HG03558 (cell line): ENCODE results near the gene C19orf73.

Source experiments
- ATAC-seq: cut with Tn5 transposase; IDR thresholded peaks from one replicate; pipeline ENCODE4 v1.9.1; 2021; ENCODE audit warnings: moderate number of reproducible peaks; ENCODE audit not compliant: unreplicated experiment; ENCODE audit errors: extremely low read depth

C19orf73 gene

DNA sequence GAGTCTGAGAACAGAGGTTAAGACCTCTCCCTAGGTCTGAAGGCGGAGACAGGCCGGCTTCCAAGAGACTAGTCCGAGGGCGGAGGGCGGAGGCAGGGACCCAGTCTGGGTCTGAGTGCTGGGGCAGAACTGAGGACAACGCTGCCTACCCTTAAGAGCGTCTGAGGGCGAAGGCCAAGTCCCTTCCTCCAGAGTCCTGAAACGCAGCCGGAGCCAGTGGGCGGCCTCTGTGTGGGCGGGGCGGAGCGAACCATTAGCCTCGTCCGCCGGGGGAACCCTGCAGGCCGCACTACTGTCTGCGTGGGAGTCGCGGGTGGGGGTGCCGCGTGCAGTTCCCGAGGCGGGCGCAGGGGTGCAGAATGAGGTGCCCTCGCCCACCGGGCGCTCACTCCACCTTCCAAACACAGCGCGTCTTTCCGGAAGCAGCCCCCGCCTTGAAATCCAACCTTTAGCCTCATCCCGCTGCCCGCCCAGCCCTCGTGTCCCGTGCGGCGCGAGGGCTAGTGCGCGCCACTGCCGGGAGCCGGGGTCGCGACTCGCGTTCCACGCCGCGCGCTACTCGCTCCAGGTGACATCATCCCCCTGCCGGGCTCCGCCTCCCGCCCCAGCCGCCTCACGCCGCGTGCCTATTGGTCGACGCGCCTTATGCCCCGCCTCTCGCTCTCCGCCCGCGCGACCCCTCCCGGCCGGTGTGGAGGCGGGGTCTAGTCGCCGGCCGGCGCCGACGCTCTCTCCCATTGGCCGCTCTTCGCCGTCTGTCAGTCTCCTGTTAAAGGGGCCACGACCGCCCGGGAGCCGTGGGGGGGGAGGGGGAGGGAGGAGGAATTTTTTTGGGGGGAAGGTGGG is at the start of gene C19orf73:
TSS of gene C19orf73 (minus strand) at position 579 of the 846 bp plus-strand sequence. CDS start at position 458, 121 bp downstream.
- ATAC-seq = peak; percentile 59

GRCh38 chr19:49168421-49168820 is 49.5 kb upstream of the C19orf73 start:
- no peak for ATAC-seq

DNA sequence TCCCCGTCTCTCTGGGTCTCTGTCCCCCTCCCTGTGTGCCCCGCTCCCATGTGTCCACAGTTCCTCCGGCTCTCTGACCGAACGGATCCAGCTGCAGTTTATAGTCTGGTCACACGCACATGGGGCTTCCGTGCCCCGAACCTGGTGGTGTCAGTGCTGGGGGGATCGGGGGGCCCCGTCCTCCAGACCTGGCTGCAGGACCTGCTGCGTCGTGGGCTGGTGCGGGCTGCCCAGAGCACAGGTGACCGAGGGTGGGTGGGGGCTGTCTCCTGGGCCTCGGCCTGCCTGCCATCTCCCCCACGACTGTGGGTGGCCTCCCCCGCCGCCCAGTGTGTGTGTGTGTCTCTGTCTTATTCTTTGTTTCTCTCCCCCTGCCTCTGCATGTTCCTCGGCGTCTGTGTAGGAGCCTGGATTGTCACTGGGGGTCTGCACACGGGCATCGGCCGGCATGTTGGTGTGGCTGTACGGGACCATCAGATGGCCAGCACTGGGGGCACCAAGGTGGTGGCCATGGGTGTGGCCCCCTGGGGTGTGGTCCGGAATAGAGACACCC is 49.0 kb upstream of the C19orf73 start:
- ATAC-seq = no peak

DNA sequence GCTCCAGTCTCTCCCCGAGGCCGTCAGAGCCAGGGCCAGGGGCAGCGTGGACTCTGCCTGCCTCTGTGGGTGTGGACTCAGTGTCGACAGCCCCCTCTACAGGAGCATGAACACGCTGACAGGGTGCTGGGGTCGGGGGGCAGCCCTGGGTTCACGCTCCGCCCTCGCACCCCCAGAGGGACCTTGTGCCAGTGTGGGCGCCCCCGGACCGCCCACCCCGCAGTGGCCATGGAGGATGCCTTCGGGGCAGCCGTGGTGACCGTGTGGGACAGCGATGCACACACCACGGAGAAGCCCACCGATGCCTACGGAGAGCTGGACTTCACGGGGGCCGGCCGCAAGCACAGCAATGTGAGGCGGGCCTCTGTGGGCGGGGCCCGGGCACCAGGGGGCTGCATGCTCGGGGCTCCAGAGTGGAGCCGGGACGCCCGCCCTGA is 46.9 kb upstream of the C19orf73 start:
- ATAC-seq = no peak

- ATAC-seq = no peak
These were observed 46.3 kb upstream of the C19orf73 start for GRCh38 chr19:49165111-49165750.

- no peak for ATAC-seq
These were observed 43.0 kb upstream of the C19orf73 start for GRCh38 chr19:49161987-49162386.

DNA sequence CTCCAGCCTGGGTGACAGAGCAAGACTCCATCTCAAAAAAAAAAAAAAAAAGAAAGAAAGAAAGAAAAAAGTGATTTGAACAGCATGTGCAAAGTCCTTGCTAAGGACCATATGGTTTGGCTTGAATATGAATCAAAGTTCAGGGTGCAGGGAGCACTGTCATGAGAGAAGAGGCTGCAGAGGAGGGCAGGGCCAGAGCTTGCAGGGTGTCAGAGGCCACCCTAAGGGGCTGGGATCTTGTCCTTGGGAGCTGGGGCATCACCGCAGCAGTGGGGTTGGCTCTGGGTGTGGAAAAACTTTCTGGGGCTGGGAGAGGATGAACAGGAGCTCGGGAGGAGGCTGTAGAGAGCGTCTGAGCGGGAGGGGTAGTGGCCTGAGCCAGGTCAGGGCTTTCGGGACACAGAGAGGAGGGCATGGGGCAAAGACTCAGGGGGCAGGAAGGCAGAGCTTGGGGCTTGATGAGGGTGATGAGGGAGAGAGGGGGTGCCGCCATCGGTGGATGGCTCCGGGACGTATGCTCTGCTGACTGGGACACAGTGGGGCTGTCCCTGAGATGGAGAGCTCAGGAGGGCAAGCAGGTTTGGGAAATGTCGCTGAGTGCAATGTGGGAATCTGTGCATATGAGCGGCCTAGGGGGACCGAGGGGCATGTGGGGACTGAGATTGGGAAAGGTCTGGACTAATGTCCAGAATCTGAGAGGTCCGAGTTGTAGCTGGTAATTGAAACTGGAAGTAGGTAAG is 41.7 kb upstream of the C19orf73 start:
- no peak for ATAC-seq

GRCh38 chr19:49157445-49158224 is 38.7 kb upstream of the C19orf73 start, which contains the start of gene TRPM4:
Gene TRPM4, plus strand, starts transcription at chr19:49157792. Its CDS starts 75 bp downstream, at chr19:49157867.
- no peak for ATAC-seq

GRCh38 chr19:49155820-49156346 is 36.9 kb upstream of the C19orf73 start:
- ATAC-seq = no peak

DNA sequence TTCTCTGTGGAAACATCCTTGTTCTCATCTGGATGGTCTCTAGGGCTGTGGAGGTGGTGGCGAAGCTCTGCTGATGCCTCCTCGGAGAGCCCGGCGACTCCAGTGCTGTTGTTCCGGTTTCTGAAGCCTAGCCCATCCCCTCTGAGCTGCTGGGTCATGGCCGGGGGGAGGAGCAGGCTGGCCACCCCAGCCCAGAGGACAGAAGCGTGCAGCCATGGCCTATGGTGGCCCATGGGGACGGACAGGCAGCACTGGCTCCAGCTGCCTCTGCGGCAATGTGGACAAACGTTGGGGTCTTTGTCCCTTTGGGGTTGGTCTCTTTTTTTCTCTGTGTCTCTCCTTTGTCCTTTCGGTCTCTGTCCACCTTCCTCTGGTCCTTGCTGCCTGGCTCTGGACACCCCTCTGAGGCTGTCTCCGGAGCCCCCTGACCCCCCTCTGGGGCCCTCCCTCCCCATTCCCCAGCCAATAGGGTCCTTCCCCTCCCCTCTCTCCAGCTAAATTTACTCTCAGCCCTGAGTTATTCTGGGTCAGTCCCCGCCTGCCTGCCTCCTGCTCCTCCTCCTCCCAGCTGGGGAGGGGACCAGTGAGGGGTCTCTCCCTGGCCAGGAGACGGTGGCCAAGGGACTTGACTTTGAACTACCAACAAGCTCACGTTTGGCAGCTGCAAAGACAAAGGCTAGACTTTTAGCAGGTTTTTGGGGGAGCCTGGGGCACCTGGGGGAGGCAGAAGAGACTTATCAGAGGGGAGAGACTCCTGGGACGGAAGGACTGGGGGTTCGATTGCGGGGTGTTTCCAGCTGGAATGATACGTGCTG is 36.3 kb upstream of the C19orf73 start, which contains the start of gene HRC:
TSS of gene HRC (minus strand) at position 392 of the 815 bp plus-strand sequence. CDS start at position 233, 159 bp downstream.
- no peak for ATAC-seq

GRCh38 chr19:49154279-49154678 is 35.3 kb upstream of the C19orf73 start:
- no peak for ATAC-seq

- no peak for ATAC-seq
These were observed 34.3 kb upstream of the C19orf73 start for GRCh38 chr19:49153167-49153809.

DNA sequence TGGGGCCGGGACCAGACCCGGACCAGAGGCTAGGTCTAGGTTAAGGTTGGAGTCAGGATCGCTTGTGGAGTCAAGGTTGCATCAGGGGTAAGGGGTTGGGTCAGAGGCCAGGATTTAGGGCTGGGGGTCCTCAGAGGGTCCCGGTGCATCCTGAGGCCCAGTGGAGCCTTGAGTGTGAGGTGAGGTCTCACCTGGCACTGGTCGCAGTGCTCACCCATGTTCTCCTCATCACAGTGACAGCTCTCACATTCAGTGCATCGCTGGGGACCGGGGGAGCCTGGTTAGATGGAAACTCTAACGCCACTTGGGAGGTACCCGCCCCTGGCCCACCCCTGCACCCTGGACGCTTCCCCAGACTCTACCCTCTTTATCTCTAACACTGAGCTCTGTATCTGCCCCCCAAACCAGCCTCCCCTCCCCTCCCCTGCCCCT is 33.2 kb upstream of the C19orf73 start:
- ATAC-seq = no peak

DNA sequence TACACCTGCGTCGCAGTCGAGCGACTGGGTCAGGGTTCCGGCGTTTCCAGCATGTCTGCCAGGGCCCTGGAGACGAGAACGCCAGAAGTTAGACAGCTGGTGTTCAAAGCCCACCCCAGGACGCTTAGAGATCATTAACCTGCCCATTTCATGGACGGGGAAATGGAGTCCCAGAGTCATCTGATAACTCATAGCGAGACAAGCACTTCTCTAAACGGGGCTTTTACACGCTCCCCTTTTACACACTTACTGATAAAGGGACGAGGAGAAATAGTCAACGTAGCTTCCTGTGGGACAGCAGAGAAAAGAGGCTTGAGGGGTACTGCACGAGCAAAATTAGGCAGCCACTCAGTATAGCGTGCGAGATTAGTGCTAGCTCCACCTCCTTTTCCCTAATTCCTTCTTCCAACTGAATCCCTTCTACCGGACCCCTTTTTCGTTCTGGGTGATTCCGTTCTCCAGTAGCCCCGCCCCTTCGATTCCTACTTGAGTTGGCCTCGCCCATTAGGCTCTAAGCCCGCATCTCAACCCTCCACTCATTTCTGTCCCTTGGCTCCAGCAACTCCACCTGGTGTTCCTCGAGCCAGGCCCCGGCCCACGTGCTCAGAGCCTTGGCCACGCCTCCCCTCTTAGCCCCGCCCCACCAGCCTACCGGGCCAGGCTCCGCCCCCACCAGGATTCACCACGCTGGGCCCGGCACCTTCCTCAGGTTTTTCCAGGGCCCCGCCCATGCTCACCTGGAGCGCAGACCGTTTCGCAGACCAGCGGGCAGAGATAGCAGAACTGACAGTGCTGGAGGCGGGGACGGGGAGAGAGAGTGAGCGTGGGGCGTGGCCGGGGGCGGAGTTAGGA is 32.5 kb upstream of the C19orf73 start:
- ATAC-seq = no peak

DNA sequence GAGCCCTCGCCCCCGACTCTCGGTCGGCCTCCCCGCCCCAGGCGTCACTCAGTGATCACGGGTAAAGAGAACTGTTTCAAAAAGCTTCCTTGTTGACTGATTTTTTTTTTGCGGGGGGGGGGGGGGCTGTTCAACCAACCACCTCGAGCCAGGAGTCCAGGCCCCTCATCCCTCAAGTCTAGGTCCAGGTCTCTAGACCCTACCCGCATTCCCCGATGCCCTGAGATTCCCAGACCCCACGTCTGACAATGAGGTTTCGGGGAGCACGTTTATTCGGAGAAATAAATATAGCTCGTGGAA is 32.0 kb upstream of the C19orf73 start:
- no peak for ATAC-seq

DNA sequence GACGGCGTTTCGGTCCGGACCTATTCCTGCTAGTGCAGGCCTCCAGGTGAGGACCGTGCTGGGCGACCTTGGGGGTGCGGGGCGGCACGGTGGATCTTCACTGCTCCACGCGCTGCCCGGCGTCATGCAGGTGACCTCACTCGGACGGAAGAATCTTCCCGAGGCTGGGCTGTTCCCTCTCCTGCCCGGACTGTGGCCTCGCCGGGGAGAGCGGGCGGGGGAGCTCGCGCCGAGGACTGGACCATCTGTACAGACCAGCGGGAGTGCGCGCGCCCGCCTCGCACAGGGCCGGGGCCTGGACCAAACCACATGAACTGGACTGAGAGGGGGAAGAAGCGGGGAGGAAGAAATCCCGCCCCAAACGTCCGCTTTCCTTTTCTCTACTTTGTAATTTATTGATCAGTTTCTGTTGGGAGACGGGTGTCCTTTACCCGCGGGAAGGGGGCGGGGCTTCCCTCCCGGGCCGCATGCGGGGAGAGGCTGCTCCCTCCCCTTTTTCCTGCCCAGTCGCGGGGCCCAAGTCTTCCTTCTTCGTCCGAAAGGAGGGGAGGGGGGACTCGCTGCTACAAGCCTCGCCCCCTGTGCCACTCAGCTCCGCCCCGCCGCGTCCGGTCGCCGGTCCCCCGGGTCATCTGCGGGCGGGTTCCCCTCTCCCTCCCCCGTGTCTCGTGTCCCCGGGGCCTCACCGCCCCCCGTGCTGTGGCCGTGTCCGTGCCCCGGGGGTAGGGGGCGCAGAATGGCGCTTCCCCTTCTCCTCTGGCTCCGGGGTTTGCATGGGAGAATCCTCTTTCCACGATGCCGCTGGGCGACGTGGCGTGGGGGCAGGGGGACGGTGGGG is 31.4 kb upstream of the C19orf73 start:
- ATAC-seq = no peak
